C4-2B (cell line): ENCODE measurements around the gene EXOC1L.

Experiments
- H3K27ac ChIP-seq: fragments of 450-650 bp; 2 replicates; pipeline ENCODE4 v1.5.1; 2017
- ZFX ChIP-seq: fragments of 450-650 bp; IDR thresholded peaks from 2 replicates; pipeline ENCODE4 v1.6.1; 2017
- TF ChIP-seq, protein P1 (sequence below): fragments of 450-650 bp; conservative IDR thresholded peaks from 2 replicates; pipeline ENCODE4 v1.5.1; 2017; ENCODE audit warnings: mild to moderate bottlenecking

The EXOC1L gene

DNA sequence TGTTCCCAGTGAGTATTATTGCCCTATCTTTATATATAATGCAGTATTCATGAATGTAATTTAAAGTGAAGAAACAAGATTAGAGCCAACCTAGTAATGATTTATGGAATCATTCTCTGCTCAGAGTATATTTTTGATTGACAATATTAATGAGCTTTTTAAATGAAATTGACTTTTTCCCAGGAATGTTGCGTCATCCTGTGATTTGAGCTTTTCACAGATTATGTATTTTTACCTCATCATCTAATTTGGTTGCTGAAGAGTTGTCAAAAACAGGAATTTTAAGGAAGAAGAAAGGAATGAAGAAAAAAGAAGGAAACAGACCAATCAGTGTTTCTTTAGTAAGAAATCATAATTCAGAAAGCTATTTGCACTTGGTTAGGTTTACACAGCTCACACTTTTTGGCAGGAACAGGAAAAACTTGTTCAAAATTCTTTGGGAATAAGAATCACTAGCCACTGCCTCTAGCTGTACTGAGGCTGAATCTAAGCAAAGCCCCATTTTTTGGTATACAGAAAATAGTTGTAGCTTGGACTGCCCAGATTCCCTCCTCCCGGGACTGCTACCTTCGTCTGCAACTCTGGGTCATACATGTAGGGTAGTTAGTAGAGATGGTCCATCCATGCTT, 61.2 kb downstream of the EXOC1L start:
- TF ChIP-seq, protein P1, sequence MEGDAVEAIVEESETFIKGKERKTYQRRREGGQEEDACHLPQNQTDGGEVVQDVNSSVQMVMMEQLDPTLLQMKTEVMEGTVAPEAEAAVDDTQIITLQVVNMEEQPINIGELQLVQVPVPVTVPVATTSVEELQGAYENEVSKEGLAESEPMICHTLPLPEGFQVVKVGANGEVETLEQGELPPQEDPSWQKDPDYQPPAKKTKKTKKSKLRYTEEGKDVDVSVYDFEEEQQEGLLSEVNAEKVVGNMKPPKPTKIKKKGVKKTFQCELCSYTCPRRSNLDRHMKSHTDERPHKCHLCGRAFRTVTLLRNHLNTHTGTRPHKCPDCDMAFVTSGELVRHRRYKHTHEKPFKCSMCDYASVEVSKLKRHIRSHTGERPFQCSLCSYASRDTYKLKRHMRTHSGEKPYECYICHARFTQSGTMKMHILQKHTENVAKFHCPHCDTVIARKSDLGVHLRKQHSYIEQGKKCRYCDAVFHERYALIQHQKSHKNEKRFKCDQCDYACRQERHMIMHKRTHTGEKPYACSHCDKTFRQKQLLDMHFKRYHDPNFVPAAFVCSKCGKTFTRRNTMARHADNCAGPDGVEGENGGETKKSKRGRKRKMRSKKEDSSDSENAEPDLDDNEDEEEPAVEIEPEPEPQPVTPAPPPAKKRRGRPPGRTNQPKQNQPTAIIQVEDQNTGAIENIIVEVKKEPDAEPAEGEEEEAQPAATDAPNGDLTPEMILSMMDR = no peak
- no peak overlapping the region for H3K27ac ChIP-seq

- TF ChIP-seq, protein P1 = no peak
- no peak for TF ChIP-seq ZFX
- H3K27ac ChIP-seq = no peak overlapping the region
Measured at GRCh38 chr4:55884093-55884850, 64.7 kb downstream of the EXOC1L start.

DNA sequence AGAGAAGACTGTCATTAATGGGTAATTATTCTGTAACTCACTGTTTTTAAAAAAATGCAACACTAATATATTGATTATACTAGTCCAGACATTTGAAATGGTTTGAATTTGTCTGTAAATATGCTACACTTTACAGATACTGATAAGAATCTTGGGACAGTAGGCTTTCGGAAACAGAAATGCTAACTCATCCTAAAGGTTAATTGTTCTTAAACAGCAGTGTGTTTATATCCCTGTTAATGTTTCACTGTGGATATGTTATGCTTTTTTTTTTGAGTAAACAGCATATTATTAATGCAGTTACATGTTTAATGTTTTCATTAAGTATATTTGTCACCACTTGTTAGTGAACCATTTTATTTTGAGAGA, 65.2 kb downstream of the EXOC1L start:
- H3K27ac ChIP-seq = no peak overlapping the region
- TF ChIP-seq ZFX = no peak
- TF ChIP-seq, protein P1 = no peak
